CD4-positive, alpha-beta memory T cell (primary cell): ENCODE data around the gene TMEM131. TPM values are rescaled to one million over a fixed set of nuclear protein-coding genes. Genes with fewer than 3 reads are reported as not detected.

Experiments
- CTCF ChIA-PET: fragments of 350-600 bp; sonication (Branson Sonifier 250); formaldehyde crosslinking; loops from one replicate; lab custom pipeline; 2021; ENCODE audit warnings: inconsistent platforms; ENCODE audit not compliant: partially characterized antibody; lab: Charles Lee
- POLR2A ChIA-PET: fragments of 350-600 bp; sonication (Branson Sonifier 250); formaldehyde crosslinking; loops from one replicate; lab custom pipeline; 2021; ENCODE audit not compliant: partially characterized antibody; lab: Charles Lee
- DNase-seq, 5 donors: peaks; one replicate each; pipeline versions ENCODE4 v3.0.0 to v3.0.0-alpha.2; 2020 to 2022; ENCODE audit warnings: mixed read lengths in 1 of 5
- H3K27ac ChIP-seq: one replicate; pipeline ENCODE4 v1.7.0; 2013; ENCODE audit warnings: low read depth, low read length
- H3K27me3 ChIP-seq: 2 replicates; pipeline ENCODE4 v1.7.0; 2013; ENCODE audit warnings: mild to moderate bottlenecking, low read length, moderate library complexity; ENCODE audit not compliant: insufficient read depth
- H3K36me3 ChIP-seq: 2 replicates; pipeline ENCODE4 v1.7.0; 2013; ENCODE audit warnings: mild to moderate bottlenecking, low read length, moderate library complexity; ENCODE audit not compliant: insufficient read depth
- H3K4me1 ChIP-seq: 2 replicates; pipeline ENCODE4 v1.7.0; 2013; ENCODE audit warnings: mild to moderate bottlenecking, low read length, moderate library complexity; ENCODE audit not compliant: insufficient read depth
- H3K4me3 ChIP-seq, 2 donors: one replicate each; pipeline ENCODE4 v1.7.0; 2013; ENCODE audit warnings: low read length in 2 of 2, mild to moderate bottlenecking in 1 of 2
- H3K9me3 ChIP-seq, 2 donors: one replicate each; pipeline ENCODE4 v1.7.0; 2013; ENCODE audit warnings: low read length in 2 of 2, control low read depth in 1 of 2; ENCODE audit not compliant: control insufficient read depth in 1 of 2
- H3K27ac Mint-ChIP-seq, 7 donors: one replicate each; pipeline ENCODE4 v1.8.0; 2020 to 2021; ENCODE audit warnings: mixed read lengths in 7 of 7, mild to moderate bottlenecking in 6 of 7, inconsistent platforms in 3 of 7, moderate library complexity in 3 of 7
- H3K27me3 Mint-ChIP-seq, 2 donors: one replicate each; pipeline ENCODE4 v1.8.0; 2020 to 2021; ENCODE audit warnings: mixed read lengths in 2 of 2
- H3K36me3 Mint-ChIP-seq, 2 donors: one replicate each; pipeline ENCODE4 v1.8.0; 2020 to 2021; ENCODE audit warnings: mixed read lengths in 2 of 2, inconsistent platforms in 1 of 2, mild to moderate bottlenecking in 1 of 2
- H3K4me1 Mint-ChIP-seq, 4 donors: one replicate each; pipeline ENCODE4 v1.8.0; 2020 to 2021; ENCODE audit warnings: mixed read lengths in 4 of 4, mild to moderate bottlenecking in 1 of 4
- H3K4me3 Mint-ChIP-seq, 8 donors: one replicate each; pipeline ENCODE4 v1.8.0; 2020 to 2021; ENCODE audit warnings: mixed read lengths in 8 of 8, mild to moderate bottlenecking in 7 of 8, moderate library complexity in 6 of 8, inconsistent platforms in 3 of 8
- H3K9me3 Mint-ChIP-seq, 8 donors: one replicate each; pipeline ENCODE4 v1.8.0; 2020 to 2021; ENCODE audit warnings: mixed read lengths in 8 of 8, mild to moderate bottlenecking in 5 of 8, inconsistent platforms in 3 of 8, moderate library complexity in 1 of 8
- intact Hi-C: fragments of 100-400 bp; cut with micrococcal nuclease; formaldehyde crosslinking; loops from one replicate; pipeline ENCODE4 v1.15.1; 2023
- polyA plus RNA-seq, 2 donors: library from polyadenylated mRNA; unstranded; fragments of 300-500 nt; fragmentation: Illumina TruSeq; gene quantifications; one replicate each; pipeline ENCODE4 v1.2.3, GENCODE V29; 2021
- total RNA-seq, 2 experiments: library from RNA; stranded (reverse); gene quantifications; one replicate each; pipeline ENCODE4 v1.2.3, GENCODE V29; 2021

TMEM131 gene
- total and polyA plus RNA-seq, 4 experiments from 2014 or later: 6.3 to 47.6 (median 31.4) TPM

DNA sequence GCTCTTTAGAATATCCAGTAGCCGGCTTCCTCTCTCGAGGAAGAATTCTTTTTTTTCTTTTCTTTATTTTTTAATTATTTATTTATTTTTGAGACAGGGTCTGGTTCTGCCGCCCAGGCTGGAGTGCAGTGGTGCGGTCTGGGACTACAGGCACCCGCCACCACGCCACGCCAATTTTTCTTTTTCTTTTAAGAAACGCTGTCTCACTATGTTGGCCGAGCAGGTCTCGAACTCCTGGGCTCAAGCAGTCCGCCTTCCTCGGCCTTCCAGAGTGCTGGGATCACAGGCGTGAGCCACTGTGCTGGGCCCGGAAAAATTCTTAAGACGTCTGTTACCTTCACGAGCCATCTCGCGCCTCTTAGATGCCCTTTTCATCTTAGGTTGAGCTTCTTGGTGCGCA lies 931 bp upstream of the TMEM131 start:
- no peaks in the 10 kb centered on the region for H3K9me3 ChIP-seq
- Mint-ChIP-seq H3K4me1 (peaks cover 22 to 40% (median 29%) of the 10 kb centered on the region in 4 donors), H3K27ac (peak overlapping the region in 6 of 7 donors; percentile 81 to 93 (median 88)), H3K36me3 (peaks cover 0 to 2% of the 10 kb centered on the region in 2 donors), H3K27me3 (peaks cover 0 to 2% of the 10 kb centered on the region in 2 donors), H3K9me3 (no peaks in the 10 kb centered on the region), H3K4me3 (peak overlapping the region; percentile 84 to 90 (median 87))
- POLR2A ChIA-PET: interaction anchor here (0.6 to 1.6 kb wide), 5 partner anchors 38 to 1158 kb away, joined by 3 to 6 read pairs (median 3); partner anchors contain the start of genes COX5B, LIPT1 and TSGA10
- CTCF ChIA-PET: no interaction called here
- H3K36me3 ChIP-seq: no peaks in the 10 kb centered on the region
- DNase-seq: peak in 1 of 5 donors; percentile 41
- intact Hi-C loops: loop anchor here (2.0 to 10.0 kb wide), 5 partner anchors 282 to 1359 kb away; partner anchors contain the start of genes ACTR1B, EIF5B, KANSL3 and LIPT1
- H3K27ac ChIP-seq: peak overlapping the region; percentile 89
- peaks cover 30% of the 10 kb centered on the region for H3K4me1 ChIP-seq
- peak overlapping the region; percentile 69 to 95 for H3K4me3 ChIP-seq
- H3K27me3 ChIP-seq: no peaks in the 10 kb centered on the region

DNA sequence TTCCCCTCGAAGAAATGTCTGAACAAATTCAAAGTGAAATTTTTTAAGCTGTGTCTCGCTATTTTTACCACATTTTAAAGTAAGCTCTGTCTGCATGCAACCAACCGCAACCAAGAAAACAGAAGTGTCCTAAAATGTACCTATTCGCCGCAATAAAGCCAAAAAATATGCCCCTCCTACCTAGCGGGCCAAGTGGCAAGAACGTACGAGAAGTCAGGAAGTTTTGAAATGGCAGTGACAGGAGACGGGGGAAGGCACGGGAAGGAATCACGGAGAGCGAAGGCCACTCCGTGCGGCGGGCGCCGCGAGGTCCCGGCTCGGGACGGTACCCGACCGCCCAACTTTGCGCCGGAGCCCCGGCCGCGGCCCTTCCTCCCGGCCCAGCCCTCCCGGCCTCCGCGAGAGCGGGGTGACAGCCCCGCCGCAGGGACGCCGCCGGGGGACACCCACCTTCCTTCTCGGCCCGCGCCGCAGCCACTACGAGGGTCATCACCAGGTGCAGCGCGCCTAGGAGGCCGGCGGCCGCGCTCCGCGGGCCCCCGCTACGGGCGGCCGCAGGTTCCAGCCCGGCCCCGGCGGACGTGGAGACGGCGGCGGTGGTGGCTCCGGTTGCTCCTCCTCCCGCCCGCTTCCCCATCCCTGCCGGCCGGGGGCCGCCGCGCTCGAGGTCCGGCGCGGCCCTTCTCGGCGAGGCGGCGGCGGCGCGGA lies 568 bp downstream of the TMEM131 start:
- Histone ChIP-seq H3K27ac (peak overlapping the region; percentile 89), H3K9me3 (no peaks in the 10 kb centered on the region), H3K4me1 (peaks cover 41% of the 10 kb centered on the region), H3K27me3 (no peaks in the 10 kb centered on the region), H3K4me3 (peak overlapping the region; percentile 69 to 95), H3K36me3 (no peaks in the 10 kb centered on the region)
- ChIA-PET POLR2A (interaction anchor here (0.6 to 1.4 kb wide), 3 partner anchors 11 to 1137 kb away, joined by 3 read pairs; no protein-coding TSS in a partner anchor), CTCF (no interaction called here)
- Mint-ChIP-seq H3K9me3 (no peaks in the 10 kb centered on the region), H3K4me1 (peaks cover 29 to 52% (median 38%) of the 10 kb centered on the region in 4 donors), H3K27me3 (no peaks in the 10 kb centered on the region), H3K27ac (peak overlapping the region; percentile 84 to 98 (median 94)), H3K36me3 (peaks cover 0 to 2% of the 10 kb centered on the region in 2 donors), H3K4me3 (peak overlapping the region; percentile 90 to 100 (median 97))
- intact Hi-C loops: loop anchor here (5.0 to 10.0 kb wide), 4 partner anchors 280 to 1358 kb away; partner anchors contain the start of genes ACTR1B, KANSL3, LIPT1 and TSGA10
- peak; percentile 63 to 77 (median 66) for DNase-seq

DNA sequence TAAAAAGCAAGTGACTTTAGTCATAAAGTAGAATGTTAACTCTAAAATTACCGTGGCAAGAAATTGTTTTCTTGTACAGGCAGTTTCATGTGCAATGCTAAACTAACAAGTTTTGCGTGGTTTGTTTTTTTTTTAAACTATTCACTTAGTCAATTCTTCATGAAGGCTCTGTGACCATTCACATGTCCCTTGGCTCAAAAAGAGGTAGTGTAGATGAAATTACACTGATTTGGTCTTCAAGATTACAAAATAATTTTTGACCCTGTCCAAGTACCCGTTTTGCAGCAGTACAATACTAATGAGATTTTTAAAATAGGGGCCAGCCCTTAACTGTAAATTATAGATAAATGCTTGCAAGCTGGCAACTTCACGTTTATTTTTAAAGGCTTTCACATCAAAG lies 1.3 kb downstream of the TMEM131 start:
- peak overlapping the region; percentile 2 to 95 for H3K4me3 ChIP-seq
- H3K27me3 Mint-ChIP-seq: no peaks in the 10 kb centered on the region
- no peaks in the 10 kb centered on the region for H3K9me3 Mint-ChIP-seq
- H3K27me3 ChIP-seq: no peaks in the 10 kb centered on the region
- H3K36me3 Mint-ChIP-seq: peaks cover 0 to 2% of the 10 kb centered on the region in 2 donors
- peaks cover 48% of the 10 kb centered on the region for H3K4me1 ChIP-seq
- H3K4me1 Mint-ChIP-seq: peaks cover 31 to 57% (median 38%) of the 10 kb centered on the region in 4 donors
- no peaks in the 10 kb centered on the region for H3K36me3 ChIP-seq
- H3K4me3 Mint-ChIP-seq: peak overlapping the region; percentile 90 to 100 (median 97)
- no peak for DNase-seq
- CTCF ChIA-PET: no interaction called here
- peak overlapping the region; percentile 89 for H3K27ac ChIP-seq
- H3K27ac Mint-ChIP-seq: peak overlapping the region; percentile 84 to 98 (median 94)
- no peaks in the 10 kb centered on the region for H3K9me3 ChIP-seq
- POLR2A ChIA-PET: interaction anchor here (0.6 to 0.7 kb wide), 2 partner anchors 10 to 1136 kb away, joined by 3 read pairs; no protein-coding TSS in a partner anchor
- intact Hi-C loops: loop anchor here (10.0 kb wide), 2 partner anchors 280 to 1160 kb away; partner anchors contain the start of genes LIPT1, TSGA10 and ZAP70

DNA sequence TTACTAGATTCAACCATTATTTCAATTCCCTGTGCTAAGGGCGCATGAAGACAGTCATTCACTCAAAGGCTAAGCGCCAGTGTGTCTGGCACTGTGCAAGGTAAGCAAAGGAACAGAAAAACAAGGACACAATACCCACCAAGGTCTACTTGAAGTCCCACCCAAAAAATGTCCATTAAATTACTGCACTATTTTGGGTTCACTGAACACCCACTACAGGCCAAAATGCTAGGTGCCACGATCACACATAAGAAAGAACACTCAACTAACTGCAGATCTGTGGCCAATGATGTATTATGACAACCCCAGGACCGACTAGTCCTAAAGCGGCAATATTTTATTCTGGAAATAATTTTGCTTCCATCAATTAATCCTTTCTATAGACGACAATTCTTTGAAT lies 1.8 kb downstream of the TMEM131 start:
- Histone ChIP-seq H3K36me3 (no peaks in the 10 kb centered on the region), H3K27ac (no peak overlapping the region), H3K4me1 (peaks cover 48% of the 10 kb centered on the region), H3K9me3 (no peaks in the 10 kb centered on the region), H3K27me3 (no peaks in the 10 kb centered on the region), H3K4me3 (peak overlapping the region in 1 of 2 donors; percentile 2)
- Mint-ChIP-seq H3K4me1 (peaks cover 33 to 60% (median 39%) of the 10 kb centered on the region in 4 donors), H3K9me3 (no peaks in the 10 kb centered on the region), H3K36me3 (peaks cover 0 to 2% of the 10 kb centered on the region in 2 donors), H3K27ac (peak overlapping the region in 4 of 7 donors; percentile 43 to 84 (median 58)), H3K4me3 (peak overlapping the region; percentile 90 to 100 (median 97)), H3K27me3 (no peaks in the 10 kb centered on the region)
- POLR2A ChIA-PET: no interaction called here
- intact Hi-C loops: loop anchor here (10.0 kb wide), 2 partner anchors 279 to 1161 kb away; partner anchors contain the start of genes LIPT1, TSGA10 and ZAP70
- no peak for DNase-seq
- CTCF ChIA-PET: no interaction called here

DNA sequence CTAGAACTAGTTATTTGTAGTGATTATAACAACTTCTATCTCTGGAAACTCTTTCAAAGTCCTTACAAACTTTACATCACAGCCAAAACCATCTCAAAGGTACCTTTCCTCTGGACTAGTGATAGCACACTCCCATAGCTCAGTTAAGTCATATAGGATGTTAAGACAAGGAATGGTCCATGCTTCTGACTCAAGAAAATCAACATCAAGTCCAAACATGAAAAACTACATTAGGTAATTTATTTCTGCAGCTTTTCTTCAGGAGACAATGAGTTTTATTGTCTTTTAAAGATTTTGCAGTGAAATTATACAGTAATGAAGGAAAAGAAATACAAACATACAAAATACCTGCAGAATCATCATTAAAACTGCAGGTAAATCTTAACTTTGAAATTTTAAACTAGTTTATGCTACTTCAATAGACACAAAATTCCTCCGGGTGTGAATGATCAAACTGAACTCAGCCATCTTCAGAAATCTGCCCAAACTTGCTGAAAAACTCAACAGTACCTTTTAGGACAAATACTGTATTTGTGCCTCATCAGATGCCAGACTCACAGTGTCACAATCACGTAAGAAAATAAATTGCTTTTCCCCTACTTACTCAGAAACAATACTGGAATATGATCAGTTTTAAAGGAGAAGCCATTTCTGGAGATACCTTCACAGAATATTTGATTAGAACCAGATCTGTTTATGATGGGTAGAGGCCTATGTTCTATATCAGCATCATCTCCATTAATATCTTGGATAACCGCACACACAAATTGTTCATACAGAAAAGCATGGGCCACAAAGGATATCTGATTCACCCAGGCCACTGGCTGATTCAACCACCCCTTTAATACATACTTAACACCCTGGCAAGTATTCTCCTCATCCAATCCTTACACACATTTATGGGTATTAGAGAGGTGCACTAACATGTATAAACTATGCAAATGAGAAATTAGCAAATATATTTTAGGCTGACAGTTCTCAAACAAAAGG lies 2.6 kb downstream of the TMEM131 start:
- Mint-ChIP-seq H3K27me3 (no peaks in the 10 kb centered on the region), H3K36me3 (peaks cover 0 to 2% of the 10 kb centered on the region in 2 donors), H3K27ac (peak overlapping the region in 4 of 7 donors; percentile 2 to 84 (median 40)), H3K4me3 (peak overlapping the region; percentile 21 to 100 (median 94)), H3K9me3 (peaks cover 0 to 7% (median 0%) of the 10 kb centered on the region in 8 donors), H3K4me1 (peaks cover 38 to 68% (median 46%) of the 10 kb centered on the region in 4 donors)
- no peak for DNase-seq
- CTCF ChIA-PET: no interaction called here
- Histone ChIP-seq H3K4me3 (no peak overlapping the region), H3K36me3 (no peaks in the 10 kb centered on the region), H3K27ac (no peak overlapping the region), H3K9me3 (no peaks in the 10 kb centered on the region), H3K27me3 (no peaks in the 10 kb centered on the region), H3K4me1 (peaks cover 48% of the 10 kb centered on the region)
- intact Hi-C loops: loop anchor here (10.0 kb wide), 2 partner anchors 278 to 1162 kb away; partner anchors contain the start of genes LIPT1, TSGA10 and ZAP70
- POLR2A ChIA-PET: no interaction called here

DNA sequence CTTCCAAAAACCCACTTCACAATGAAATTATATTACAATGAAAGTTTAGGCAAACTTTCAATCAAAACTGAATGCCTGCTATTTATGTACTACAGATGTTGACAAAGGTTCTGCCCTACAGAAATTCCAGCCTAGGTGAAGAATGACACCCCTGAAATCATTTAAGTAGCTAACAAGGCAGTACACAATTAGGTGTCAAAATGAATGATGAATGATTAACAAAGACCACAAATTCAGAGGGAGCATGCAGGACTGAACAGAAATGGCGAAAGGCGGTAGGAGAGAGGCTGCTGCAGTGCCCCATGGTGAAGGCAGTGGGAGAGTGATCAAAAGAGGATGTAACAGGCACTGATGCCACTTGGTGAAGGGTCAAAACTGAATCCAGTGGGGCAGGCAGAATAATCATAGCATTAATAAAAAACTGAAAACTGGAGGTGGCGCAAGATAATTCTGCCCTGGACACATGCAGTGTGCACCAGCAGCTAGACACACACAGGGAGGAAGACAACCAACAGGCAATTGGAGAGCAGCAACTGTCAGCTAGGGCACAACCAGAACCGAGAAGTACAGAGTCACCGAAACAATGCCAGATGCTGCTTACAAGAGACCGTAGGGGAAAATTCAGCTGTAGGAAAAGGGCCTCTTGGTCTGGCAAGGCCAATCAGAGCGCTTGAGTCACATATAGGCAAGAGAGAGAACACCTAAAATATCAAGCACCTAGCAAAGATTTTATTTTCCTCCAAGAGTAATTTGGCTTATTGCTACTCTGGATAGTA lies 4.5 kb downstream of the TMEM131 start:
- CTCF ChIA-PET: no interaction called here
- H3K4me1 ChIP-seq: peaks cover 46% of the 10 kb centered on the region

More for the DNA sequence above, 4.5 kb downstream of the TMEM131 start:
- Mint-ChIP-seq H3K9me3 (peaks cover 0 to 8% (median 0%) of the 10 kb centered on the region in 8 donors), H3K27me3 (no peaks in the 10 kb centered on the region), H3K4me3 (peak overlapping the region in 3 of 8 donors; percentile 2 to 37 (median 31)), H3K36me3 (peaks cover 0 to 2% of the 10 kb centered on the region in 2 donors), H3K4me1 (peaks cover 45 to 76% (median 55%) of the 10 kb centered on the region in 4 donors), H3K27ac (peak overlapping the region in 1 of 7 donors; percentile 7)
- POLR2A ChIA-PET: no interaction called here
- intact Hi-C loops: loop anchor here (10.0 kb wide), 2 partner anchors 276 to 1164 kb away; partner anchors contain the start of genes LIPT1, TSGA10 and ZAP70
- Histone ChIP-seq H3K9me3 (no peaks in the 10 kb centered on the region), H3K27ac (no peak overlapping the region), H3K4me3 (no peak overlapping the region), H3K36me3 (no peaks in the 10 kb centered on the region), H3K27me3 (no peaks in the 10 kb centered on the region)
- DNase-seq: no peak
